NCI-H2196 (cell line): ENCODE results near the gene FOXP1.

ENCODE experiments used
- DNase-seq: peaks from one replicate; lab custom pipeline; 2025; ENCODE audit not compliant: unreplicated experiment; lab: John Stamatoyannopoulos, UW

Gene FOXP1

DNA sequence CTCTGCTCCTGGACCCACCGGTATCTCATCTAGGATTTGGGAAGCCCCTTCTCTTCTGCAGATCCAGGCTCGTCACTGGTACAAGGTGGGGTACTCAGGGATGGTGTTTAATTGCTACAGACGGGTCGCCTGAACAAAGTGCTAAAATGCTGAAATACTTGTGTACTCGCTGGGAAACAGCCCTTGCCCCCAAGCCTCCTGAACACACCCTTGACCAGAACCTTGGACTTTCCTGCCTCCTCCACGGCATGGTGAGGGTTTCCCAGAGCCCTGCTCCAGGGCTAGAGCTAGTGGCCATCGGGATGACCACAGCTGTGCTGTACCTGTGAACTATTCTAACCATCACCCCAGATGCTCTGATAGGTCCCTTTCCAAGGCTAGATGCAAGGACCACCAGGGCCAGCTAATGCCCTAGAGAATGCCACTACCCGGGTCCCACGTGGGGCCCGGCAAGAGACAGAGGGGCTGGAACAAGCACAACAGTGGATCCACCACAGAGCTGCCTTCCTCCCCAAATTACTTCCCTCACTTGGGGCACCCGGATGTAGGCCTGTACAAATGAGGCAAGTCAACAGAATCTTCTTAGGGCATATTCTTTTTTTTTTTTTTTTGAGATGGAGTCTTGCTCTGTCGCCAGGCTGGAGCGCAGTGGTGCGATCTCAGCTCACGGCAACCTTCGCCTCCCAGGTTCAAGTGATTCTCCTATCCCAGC, 267.3 kb downstream of the FOXP1 start:
- no peak for DNase-seq

DNA sequence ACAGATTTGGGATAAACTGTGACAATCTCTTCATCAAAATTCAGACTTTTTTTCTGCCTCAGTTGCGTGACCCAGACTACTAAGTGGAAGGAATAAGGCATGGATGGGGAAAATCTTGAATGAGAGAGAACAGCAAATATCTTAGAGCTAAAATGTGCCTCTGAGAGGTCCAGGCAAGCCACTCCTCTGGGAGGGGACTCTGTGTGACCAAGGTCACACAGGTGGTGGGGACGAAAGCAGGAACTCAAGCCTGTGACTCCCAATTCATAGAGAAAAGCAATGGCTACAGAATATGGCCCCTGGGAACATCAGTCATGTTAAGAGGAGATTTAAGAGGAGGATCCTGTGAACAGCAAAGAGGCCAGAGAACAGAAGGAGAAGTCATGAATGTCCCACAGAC, 268.1 kb downstream of the FOXP1 start:
- DNase-seq, result no peak

DNA sequence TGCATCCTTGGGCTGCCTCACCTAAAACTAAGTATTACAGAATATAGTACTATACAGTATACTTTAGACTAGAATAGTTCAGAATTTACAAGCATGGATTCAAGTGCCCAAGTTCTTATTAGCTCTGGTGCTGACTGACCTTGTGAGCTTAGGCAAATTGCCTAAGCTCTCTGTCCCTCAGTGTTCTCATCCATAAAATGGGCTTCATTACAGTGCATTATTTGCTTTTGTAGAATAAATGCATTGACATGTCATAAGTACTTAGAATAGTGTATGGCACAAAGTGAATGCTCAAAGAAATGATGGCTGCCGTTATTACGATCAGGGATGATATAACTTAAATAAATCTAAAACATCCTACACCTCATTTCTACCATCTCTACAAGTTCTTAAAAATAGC, 269.7 kb downstream of the FOXP1 start:
- no peak for DNase-seq

DNA sequence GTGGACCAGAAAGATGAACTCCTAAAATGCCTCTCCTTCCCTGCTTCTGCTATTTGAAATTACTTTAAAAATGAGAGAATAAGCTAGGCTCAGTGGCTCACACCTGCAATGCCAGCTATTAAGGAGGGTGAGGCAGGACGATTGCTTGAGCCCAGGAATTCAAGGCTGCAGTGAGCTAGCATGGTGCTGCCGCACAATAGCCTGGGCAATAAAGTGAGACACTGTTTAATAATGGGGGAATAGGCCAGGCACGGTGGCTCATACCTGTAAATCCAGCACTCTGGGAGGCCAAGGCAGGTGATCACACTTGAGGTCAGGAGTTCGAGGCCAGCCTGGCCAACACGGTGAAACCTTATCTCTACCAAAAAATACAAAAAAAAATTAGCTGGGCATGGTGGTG, 271.1 kb downstream of the FOXP1 start:
- no peak for DNase-seq

DNA sequence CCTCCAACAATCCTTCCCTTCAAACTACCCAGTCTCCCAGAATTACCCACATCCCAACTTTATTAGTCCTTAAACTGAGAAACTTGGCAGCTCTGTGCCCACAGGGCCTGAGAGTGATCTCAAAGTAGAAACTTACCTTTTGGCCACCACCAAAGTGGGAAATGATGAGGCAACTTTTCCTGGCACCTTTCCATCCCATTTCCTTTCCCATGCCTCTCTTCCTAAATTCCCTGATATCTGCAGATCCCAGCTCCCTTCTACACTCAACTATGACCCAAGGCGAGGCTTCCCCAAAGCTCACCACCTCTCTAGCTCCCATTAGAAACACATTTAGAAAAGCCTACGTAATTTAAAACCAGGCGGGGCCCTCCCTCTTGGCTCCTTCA, 271.9 kb downstream of the FOXP1 start:
- DNase-seq, result no peak

DNA sequence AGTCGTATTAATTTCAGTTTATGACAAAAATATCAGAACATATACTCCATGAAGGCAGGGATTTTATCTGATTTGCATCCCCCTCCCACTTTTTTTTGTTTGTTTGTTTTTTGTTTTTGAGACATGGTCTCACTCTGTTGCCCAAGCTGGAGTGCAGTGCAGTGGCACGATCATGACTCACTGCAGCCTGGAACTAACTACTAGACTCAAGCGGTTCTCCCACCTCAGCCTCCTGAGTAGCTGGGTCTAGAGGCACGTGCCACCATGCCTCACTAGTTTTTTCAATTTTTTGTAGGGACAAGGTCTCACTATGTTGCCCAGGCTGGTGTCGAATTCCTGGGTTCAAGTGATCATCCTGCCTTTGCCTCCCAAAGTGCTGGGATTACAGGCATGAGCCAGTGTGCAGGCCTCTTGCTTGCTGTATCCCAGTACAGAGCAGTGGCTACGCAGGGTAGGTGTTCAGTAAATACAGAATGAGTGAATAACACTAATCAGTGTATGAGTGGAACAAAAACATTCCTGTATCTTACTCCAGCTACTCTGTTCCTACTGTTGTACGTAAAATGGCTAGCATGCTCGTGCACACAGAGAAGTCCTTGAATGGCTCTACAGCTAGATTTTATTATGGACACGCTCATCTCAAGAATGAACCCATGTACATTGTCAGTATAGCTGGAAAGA, 272.4 kb downstream of the FOXP1 start:
- no peak for DNase-seq

DNA sequence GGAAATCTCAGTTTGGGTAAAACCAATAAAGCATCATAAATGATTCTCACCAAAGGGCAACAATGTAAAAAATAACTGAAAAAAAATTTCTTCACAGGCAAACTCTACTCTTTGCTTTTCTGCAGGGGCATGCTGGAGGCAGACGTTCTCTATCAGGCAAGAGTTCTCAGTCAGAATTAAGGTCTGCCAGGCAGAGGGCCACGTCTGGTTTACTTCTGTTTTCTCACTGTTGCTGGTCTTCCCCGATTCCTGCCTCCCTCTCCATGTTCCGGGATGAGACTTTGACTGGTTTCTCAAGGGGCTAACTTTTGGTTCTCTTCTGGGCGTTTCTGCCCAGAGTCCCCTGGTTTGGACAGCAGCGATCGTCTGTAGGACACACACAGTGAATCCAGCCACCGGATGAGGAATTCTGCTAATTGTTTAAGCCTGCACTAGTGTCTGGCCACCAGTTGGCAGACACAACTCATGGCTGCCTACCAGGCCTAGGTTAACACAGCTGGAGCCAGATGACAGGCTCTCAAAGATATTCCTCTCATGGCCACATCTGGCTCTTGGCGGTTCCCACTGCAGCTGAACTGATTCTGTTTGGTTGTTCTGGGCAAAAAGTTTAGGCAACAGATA, 273.1 kb downstream of the FOXP1 start:
- DNase-seq, result no peak

DNA sequence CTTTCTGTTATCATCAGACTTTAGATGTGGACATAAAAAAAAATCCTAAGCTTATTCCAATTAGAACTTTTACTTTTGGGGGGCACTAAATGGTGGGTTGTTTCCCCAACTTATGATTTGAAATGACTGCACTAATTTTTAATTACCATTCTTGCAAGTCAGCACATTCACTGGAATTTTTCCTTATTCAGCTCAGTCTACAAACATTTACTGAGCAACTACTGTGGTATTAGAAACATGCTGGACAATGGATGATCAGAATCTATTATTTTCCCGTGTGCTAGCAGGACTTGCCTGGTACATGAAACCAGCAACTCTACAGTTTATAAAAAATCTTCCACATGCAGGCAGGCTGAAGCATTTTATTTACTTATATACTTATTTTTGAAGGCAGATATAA, 273.6 kb downstream of the FOXP1 start:
- no peak for DNase-seq

DNA sequence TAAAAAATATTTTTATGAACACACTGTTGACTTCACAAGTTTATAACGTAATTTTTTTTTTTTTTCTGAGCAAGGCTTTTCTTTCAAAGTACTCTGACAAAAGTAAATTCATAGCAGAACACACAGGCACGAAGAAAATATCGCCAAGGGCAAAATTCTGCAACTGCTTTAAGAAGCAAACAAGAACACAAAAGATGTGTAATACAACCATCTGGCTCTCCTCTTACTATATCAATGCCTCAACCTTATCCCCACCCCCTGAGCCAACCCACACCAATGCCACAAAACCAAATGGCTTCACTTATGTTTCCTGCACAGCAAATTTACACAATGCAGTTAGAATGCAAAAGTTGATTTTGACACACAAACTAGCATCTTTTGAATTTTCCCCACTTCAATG, 274.2 kb downstream of the FOXP1 start:
- DNase-seq, result no peak

DNA sequence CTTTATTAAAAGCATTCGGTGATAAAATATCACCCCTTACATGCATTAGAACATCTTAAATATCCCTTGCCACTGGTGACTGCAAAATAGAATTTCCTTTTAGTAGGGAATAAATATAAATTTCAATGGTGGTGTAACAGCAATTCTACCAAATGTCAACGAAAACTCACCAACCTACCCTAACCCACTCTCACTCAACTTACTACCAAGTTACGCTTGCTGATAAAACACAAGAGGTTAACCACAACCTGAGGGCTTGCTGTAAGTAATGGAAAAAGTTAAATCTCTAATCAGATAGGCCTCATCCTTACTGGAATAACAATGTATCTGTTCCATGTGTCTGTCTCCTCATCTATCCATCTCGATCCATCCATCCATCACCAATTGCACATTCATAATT, 274.7 kb downstream of the FOXP1 start:
- DNase-seq, result no peak

DNA sequence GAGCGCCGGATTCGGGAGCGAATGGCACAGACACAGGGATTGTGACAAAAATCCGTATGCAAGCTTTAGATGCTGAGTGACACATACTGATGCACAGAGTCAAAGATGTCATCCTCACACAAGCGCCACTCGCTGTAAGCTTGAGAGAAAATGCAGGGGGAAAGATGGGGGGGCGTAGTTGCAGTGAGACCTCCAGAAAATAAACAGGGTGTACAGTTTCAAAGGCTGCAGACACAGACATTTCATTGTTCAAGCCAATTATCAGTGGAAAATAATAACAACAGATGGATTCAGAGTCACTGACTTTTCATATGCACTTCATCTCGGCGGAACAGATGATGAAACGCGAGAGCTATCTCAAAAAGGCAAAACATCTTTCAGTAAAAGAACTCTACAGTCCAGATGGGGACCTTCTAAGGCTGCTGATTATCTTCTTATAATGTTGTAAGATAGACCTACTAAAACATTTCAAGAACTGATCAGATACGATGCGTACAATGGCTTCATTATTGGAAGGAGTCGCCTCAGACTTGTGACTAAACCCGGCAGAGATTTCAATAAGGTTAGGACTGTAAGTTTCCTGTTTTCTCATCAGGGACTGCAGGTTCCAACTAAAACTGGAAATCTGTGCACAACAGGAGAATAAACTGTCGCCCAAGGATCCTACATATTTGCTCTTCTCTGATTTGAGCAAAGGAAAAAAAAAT, 275.4 kb downstream of the FOXP1 start:
- no peak for DNase-seq

DNA sequence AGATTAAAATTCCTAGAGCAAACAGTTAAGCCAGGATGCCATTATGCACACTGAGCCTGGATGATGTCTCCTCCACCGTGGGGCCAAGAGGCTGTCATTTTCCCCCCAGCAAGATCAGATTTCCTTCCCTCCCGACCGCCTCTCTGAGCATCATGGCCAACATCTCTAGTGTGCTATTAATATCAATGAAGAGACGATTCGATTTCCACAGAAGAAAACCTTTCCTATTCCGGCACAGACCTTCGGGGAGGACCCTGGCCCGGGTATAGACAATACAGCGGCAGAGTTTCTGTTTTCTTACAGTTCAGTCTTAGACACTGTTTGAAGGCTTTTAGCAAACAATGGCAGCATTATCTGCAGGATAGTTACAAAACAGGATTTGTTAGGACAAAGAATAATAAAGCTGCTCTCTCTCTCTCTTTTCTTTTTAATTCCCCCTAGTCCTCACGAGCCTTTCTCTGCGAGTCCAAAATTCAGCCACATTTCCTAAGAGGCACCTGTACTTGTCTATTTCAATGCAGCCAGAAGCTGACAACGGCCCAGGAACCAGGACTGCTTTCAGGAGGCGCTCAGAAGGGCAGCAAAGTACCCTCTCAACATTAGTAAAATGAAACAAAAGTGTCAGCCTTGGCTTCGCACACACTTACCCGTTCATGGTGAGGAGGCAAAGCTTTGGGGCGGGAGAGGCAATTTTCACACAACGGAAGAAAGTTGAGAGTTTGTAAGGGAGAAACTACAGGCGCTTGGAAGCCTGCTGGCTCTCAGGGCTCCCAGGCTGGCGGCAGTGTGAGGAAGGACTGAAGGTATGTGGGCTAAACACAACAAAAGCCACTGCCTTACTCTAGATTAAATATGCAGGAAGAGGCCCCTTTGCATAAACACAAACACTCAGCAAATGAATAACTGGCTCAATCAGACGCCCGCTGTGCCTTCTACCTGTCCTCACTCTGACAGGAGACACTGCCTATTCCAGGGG, 278.0 kb downstream of the FOXP1 start:
- DNase-seq, result no peak

DNA sequence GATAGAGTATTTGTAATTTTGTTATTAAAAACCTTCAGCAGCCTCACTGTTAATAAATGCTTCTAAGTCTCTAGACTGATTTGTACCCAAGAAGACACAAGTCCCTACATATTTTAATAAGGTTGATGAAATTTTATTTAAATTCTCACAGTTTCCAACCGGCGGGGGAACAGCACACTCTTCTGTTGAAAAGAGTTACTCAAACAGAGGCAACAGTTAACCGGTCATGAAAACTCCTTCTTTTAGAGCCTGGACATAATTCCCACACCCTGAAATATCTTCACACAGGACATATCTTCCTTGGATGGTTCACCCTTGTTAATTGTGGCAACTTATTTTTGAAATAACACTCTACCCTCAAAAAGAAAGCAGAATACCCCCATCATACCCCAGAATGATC, 278.8 kb downstream of the FOXP1 start:
- DNase-seq, result no peak

DNA sequence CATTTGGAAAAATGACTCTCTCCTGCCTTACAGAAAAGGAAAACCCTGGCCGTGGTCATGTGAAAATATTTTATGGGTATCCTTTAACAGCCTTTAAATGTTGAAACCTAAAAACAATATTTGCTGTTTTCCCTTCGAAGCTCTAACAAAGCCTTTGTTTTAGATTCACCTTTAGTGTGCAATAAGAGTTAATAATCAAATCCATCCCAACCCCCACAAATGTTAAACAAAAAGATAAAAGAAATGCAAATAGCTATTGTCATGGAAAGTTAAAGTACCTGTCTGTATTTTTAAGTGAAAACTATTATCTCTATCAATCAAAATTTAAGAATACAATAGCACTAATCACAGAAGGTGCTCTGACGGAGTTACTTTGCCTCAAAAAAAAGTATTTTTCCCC, 279.3 kb downstream of the FOXP1 start:
- no peak for DNase-seq

DNA sequence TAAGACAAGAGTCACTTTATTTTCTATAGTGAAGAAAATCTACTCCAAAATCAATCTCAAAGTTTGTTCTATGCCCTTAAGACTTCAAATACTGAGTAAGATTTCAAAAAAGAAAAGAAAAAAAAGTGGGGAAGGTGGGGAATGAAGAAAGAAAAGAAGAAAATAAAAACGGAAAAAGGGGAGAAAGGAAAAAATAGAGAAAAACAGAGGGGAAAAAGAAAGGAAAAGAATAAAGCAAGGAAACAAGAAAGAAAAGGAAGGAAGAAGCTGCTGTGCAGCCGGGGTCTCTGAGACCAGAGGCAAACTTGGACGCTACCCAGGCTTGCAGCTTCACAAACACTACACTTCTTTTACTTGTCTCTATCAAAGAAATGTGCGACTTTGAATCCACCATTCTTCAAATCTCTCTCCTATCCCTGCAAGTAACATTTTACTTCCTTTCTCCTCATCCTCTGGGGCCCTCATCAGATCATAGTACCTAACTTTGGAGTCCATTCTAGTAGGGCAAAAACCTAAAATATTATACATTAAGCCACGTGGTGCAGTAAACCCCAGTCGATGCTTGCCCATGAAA, 279.8 kb downstream of the FOXP1 start:
- DNase-seq, result no peak

DNA sequence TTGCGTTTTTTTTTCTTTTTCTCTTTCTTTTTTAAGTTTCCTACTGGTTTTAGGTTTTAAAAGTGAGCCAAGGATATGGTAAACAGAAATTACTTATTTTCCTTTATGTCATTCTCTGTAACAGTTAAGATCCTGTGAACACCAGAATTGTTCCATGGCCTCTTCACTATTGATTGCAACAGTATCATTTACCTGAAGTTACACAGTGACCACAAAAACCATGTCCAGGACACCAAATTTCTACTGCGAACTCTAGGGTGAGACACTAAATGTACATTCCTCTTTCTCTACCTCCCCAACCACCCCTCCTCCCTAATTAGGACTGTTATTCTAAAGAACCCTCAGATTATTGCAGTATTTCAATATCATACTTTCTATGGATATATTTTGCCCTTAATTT, 280.9 kb downstream of the FOXP1 start:
- no peak for DNase-seq

DNA sequence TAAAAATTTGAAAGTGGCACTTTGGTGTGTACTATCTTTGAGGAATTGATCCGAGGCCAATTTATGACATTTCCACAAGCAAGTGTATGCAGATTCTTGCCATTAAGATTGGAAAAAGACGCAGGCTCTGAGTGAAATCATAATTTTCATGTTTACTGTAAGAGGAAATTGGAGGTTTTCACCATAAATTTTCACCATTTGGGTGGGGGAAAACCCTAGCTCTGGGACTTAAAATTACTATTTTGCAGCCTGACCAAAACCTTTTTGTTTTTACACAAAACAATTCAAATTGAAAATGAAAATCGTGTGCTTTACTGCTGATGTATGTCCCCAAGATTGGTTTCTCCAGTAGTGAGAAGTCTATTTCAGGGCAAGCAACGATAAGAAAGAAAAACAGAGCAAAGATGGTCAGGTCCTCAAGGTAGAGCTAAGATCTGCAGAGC, 282.6 kb downstream of the FOXP1 start:
- no peak for DNase-seq

DNA sequence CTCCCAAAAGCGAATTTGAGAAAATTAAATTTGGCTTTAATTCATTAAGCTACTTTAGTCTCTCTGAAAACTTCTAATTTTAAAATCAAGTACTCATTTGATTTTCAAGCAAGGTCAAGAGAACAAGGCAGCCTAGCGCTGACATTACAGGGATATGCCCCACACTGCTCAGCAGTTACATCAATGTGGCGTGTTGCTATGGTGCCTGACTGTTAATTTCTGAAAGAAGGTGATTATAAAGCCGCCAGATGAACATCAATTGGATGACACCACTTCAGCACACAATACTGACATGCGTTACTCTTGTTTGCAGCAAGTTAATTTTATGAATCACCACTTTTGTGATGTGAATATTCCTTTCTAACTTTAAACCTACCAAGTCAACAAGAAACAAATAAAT, 284.4 kb downstream of the FOXP1 start:
- DNase-seq, result no peak

DNA sequence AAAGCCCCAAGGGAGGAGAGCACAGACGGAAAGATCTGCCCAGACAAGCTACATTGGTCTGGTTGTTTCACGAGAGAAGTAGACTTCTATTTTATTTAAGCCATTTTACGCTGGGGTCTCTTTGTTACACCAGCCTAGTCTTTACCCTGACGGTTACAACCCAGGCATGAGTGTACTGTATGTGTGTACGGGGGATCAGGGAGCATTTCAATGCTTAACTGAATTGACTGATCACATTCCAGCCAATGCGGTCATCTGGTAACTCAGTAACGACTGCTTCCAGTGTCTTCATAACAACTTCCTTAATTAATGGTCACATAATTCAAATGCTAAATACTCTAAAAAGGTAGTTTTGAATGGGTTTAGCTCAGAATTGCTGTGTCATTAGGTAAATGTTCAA, 288.6 kb downstream of the FOXP1 start:
- no peak for DNase-seq

DNA sequence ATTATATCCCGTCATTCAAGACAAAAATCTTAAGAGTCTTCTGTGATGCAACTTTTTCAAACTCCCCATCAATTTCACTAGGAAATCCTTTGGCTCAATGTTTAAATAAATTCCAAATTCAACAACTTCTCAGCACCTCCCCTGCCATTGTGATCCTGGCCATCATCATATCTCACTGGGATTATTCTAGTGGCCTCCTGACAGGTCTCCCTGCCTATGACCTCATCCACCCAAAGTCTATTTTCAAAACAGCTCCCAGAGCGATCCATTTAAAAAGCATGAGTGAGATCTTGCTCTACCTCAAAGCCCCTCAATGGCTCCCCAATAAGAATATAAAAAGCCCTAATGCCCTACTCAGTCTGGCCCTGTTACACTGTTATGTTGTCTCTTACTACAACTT, 293.2 kb downstream of the FOXP1 start:
- DNase-seq, result no peak
